A549 (cell line): ENCODE data around the gene LBH. TPM values are rescaled to one million over a fixed set of nuclear protein-coding genes. Genes with fewer than 3 reads are reported as not detected.

Experiments used
- ATAC-seq, 2 experiments: fragments of 200-7000 bp in 1 of 2; fragments of >200 bp in 1 of 2; cut with Nextera tagmentation in 1 of 2; cut with Tn5 transposase in 1 of 2; 3 replicates each; pipeline versions ENCODE4 v1.8.0 to v1.9.1; 2018 to 2020; ENCODE audit warnings: mild to moderate bottlenecking in 1 of 2, moderate library complexity in 1 of 2
- CTCF ChIA-PET: fragments of 300-600 bp; sonication (Branson Sonifier 250); formaldehyde crosslinking; extraction: SDS; loops from one replicate; lab custom pipeline; 2021; ENCODE audit warnings: antibody characterized with exemption, inconsistent platforms; lab: Yijun Ruan, JAX
- POLR2A ChIA-PET: fragments of 350-600 bp; formaldehyde crosslinking; extraction: SDS; loops from one replicate; lab custom pipeline; 2021; ENCODE audit warnings: antibody characterized with exemption, inconsistent platforms; lab: Yijun Ruan, JAX
- DNase-seq, 2 experiments: peaks; one replicate each; pipeline versions ENCODE4 v3.0.0 to v3.0.0-alpha.2; 2011 to 2016; ENCODE audit warnings: low read depth in 1 of 2, low spot score in 1 of 2
- FAIRE-seq: peaks from 2 replicates; lab custom pipeline; 2011; peaks lifted over from hg19 to GRCh38; lab: Jason Lieb, UNC
- H3K27ac ChIP-seq, 2 experiments: fragments of >200 bp; sonication (Bioruptor Twin); formaldehyde crosslinking; 3 replicates each; pipeline ENCODE4 v1.5.1; 2016 to 2017
- H3K4me1 ChIP-seq: fragments of >200 bp; sonication (Bioruptor Twin); formaldehyde crosslinking; 3 replicates; pipeline ENCODE4 v1.6.1; 2016
- H3K4me2 ChIP-seq: fragments of >200 bp; sonication (Bioruptor Twin); formaldehyde crosslinking; 3 replicates; pipeline ENCODE4 v1.6.1; 2016
- H3K4me3 ChIP-seq: fragments of >200 bp; sonication (Bioruptor Twin); formaldehyde crosslinking; 3 replicates; pipeline ENCODE4 v1.5.1; 2016
- H3K9me3 ChIP-seq: fragments of >200 bp; sonication (Bioruptor Twin); formaldehyde crosslinking; 3 replicates; pipeline ENCODE4 v1.6.1; 2016
- CBX8 ChIP-seq: fragments of 200-600 bp; sonication (generic); IDR thresholded peaks from 2 replicates; pipeline ENCODE4 v1.6.1; 2016
- CEBPB ChIP-seq, 2 experiments: fragments of >200 bp in 1 of 2; sonication (Bioruptor Twin) in 1 of 2; formaldehyde crosslinking in 1 of 2; IDR thresholded peaks; 2 replicates each; pipeline ENCODE4 v1.6.1; 2012 to 2016
- CTCF ChIP-seq: fragments of >200 bp; sonication (Bioruptor Twin); formaldehyde crosslinking; IDR thresholded peaks from 3 replicates; pipeline ENCODE4 v1.5.1; 2016
- ELK1 ChIP-seq: fragments of 150-350 bp; IDR thresholded peaks from 2 replicates; pipeline ENCODE4 v1.6.1; 2014; ENCODE audit warnings: low read depth, mild to moderate bottlenecking, low read length
- FOSL2 ChIP-seq, 2 experiments: fragments of 450-650 bp in 1 of 2; fragments of >200 bp in 1 of 2; sonication (Bioruptor Twin) in 1 of 2; formaldehyde crosslinking; IDR thresholded peaks; 2 replicates each; pipeline versions ENCODE4 v1.5.0 to v1.6.1; 2016 to 2020; ENCODE audit warnings: mild to moderate bottlenecking in 1 of 2, moderate library complexity in 1 of 2
- GATA3 ChIP-seq: IDR thresholded peaks from 2 replicates; pipeline ENCODE4 v1.6.1; 2012; ENCODE audit warnings: borderline replicate concordance
- HDAC2 ChIP-seq: fragments of 200-600 bp; sonication (generic); IDR thresholded peaks from 2 replicates; pipeline ENCODE4 v1.6.1; 2016
- HEYL ChIP-seq: fragments of 250-450 bp; sonication (Bioruptor Pico); IDR thresholded peaks from 2 replicates; pipeline ENCODE4 v1.8.0; 2021; ENCODE audit warnings: mild to moderate bottlenecking, moderate library complexity
- HMGXB4 ChIP-seq: fragments of 250-450 bp; sonication (Bioruptor Pico); IDR thresholded peaks from 2 replicates; pipeline ENCODE4 v1.5.0; 2021; ENCODE audit warnings: mild to moderate bottlenecking, moderate library complexity, borderline replicate concordance
- HOXB13 ChIP-seq: fragments of 250-450 bp; sonication (Bioruptor Pico); IDR thresholded peaks from 2 replicates; pipeline ENCODE4 v1.5.0; 2020; ENCODE audit warnings: low read depth, mild to moderate bottlenecking, moderate library complexity
- KDM5A ChIP-seq: fragments of 200-600 bp; sonication (generic); IDR thresholded peaks from 2 replicates; pipeline ENCODE4 v1.6.1; 2016; ENCODE audit warnings: antibody characterized with exemption, mild to moderate bottlenecking
- POLR2AphosphoS2 ChIP-seq: conservative IDR thresholded peaks from 2 replicates; pipeline ENCODE4 v1.6.1; 2012; ENCODE audit warnings: low read length, improper control_type of control experiment, inconsistent platforms
- RARB ChIP-seq: fragments of 250-450 bp; sonication (Bioruptor Pico); IDR thresholded peaks from 2 replicates; pipeline ENCODE4 v1.8.0; 2021; ENCODE audit warnings: mild to moderate bottlenecking, moderate library complexity
- RCOR1 ChIP-seq: fragments of 150-350 bp; IDR thresholded peaks from 2 replicates; pipeline ENCODE4 v1.6.1; 2014; ENCODE audit warnings: antibody characterized with exemption, low read length, low read depth
- RFX5 ChIP-seq: fragments of 450-650 bp; IDR thresholded peaks from 2 replicates; pipeline ENCODE4 v1.7.1; 2014; ENCODE audit warnings: antibody characterized with exemption, mild to moderate bottlenecking, moderate library complexity
- RNF2 ChIP-seq: fragments of 200-600 bp; sonication (generic); IDR thresholded peaks from 2 replicates; pipeline ENCODE4 v1.6.1; 2016; ENCODE audit warnings: low read depth, mild to moderate bottlenecking, antibody characterized with exemption, moderate library complexity, borderline replicate concordance
- SMC3 ChIP-seq: fragments of >200 bp; sonication (Bioruptor Twin); formaldehyde crosslinking; IDR thresholded peaks from 3 replicates; pipeline ENCODE4 v1.6.1; 2018; ENCODE audit warnings: inconsistent platforms
- ZFP36 ChIP-seq: fragments of 450-650 bp; IDR thresholded peaks from 2 replicates; pipeline ENCODE4 v1.6.1; 2014; ENCODE audit warnings: borderline replicate concordance; ENCODE audit not compliant: partially characterized antibody
- ZSCAN20 ChIP-seq: fragments of 250-450 bp; sonication (Bioruptor Pico); IDR thresholded peaks from 2 replicates; pipeline ENCODE4 v1.8.0; 2022; ENCODE audit warnings: mild to moderate bottlenecking, moderate library complexity
- WGBS: methylation state at CpG from one replicate; pipeline ENCODE4 v1.1.6; 2017; ENCODE audit errors: missing lambda C conversion rate; 5-methylcytosine and 5-hydroxymethylcytosine counted together
- polyA plus RNA-seq, 4 experiments: library from polyadenylated mRNA; depleted of rRNA in 3 of 4; stranded (reverse); fragments of >200 nt; fragmentation: RNase III in 1 of 4; extraction: RNeasy Plus Mini Kit Qiagen cat#74134 plus additional on column Dnase treatment in 1 of 4; gene quantifications; 2 replicates in 3 of 4; 3 replicates in 1 of 4; pipeline ENCODE4 v1.2.3, GENCODE V29; 2011 to 2017
- TF ChIP-seq, protein P1 (sequence below): IDR thresholded peaks from 2 replicates; pipeline ENCODE4 v1.6.1; 2012; ENCODE audit warnings: low read depth, borderline replicate concordance
- TF ChIP-seq, protein P2 (sequence below): IDR thresholded peaks from 2 replicates; pipeline ENCODE4 v1.6.1; 2012
- TF ChIP-seq, protein P3 (sequence below): fragments of >200 bp; sonication (Bioruptor Twin); formaldehyde crosslinking; IDR thresholded peaks from 3 replicates; pipeline ENCODE4 v1.6.1; 2016

LBH gene
- polyA plus RNA-seq, 2 of the 4 experiments (the other 2 are of a cell fraction): 163 to 216 TPM

DNA sequence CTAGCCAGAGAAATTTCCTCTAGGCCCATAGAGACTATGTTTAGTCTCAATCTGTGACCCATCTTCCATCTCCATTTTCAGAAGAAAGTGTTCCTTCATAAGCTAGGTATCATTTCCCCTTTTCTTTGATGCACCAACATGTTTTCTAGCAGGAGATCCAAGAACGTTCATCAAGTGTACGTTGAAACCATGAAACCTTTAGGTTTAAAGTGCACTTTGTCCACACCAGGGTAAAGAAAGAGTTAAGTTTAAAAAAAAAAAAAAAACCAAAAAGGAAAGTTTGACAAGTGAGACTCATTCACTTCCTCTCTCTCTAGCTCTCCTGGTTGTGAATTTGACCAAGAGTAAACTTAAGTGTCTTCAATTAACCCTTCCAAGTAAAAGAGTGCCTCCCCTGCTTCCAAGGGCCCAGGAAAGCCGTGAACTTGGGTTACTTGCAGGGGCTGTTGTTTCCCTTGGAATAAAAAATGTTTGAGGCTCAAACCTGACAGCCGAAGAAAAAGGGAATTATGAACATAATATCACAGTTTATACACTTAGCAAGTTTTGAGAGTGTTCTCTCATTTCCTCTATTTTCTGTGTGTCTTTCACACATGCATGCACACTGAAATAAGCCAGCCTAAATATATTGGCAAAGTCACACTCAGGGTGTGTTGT lies 56.7 kb downstream of the LBH start:
- TF ChIP-seq RNF2: no peak
- TF ChIP-seq CBX8: no peak
- TF ChIP-seq RCOR1: no peak
- no peak for TF ChIP-seq CTCF
- TF ChIP-seq HDAC2: no peak
- TF ChIP-seq ELK1: no peak
- TF ChIP-seq HMGXB4 (CRISPR knock-in tag): no peak
- no peak for TF ChIP-seq FOSL2 (IDR thresholded peaks at IDR 0.05)
- TF ChIP-seq FOSL2 (CRISPR knock-in tag; IDR thresholded peaks at IDR 0.05): no peak
- no peak for TF ChIP-seq POLR2AphosphoS2
- TF ChIP-seq HOXB13 (CRISPR knock-in tag): no peak
- DNase-seq: no peak
- ChIA-PET CTCF (interaction anchor here (0.6 to 2.3 kb wide), 9 partner anchors 12 to 1045 kb away, joined by 3 to 8 read pairs (median 4); no protein-coding TSS in a partner anchor), POLR2A (interaction anchor here (1.0 kb wide), 1 partner anchor 56 kb away, joined by 4 read pairs; no protein-coding TSS in a partner anchor)
- FAIRE-seq: no peak
- Histone ChIP-seq H3K4me1 (peaks cover 27% of the 10 kb centered on the region), H3K4me2 (0 out of 3 replicates have a peak overlapping the region, but pooled peaks have one; percentile 2), H3K27ac (peak overlapping the region; percentile 30 to 69; a peak in 4 of 6 replicates), H3K4me3 (no peak overlapping the region), H3K9me3 (no peaks in the 10 kb centered on the region)
- 74% methylated on average over 4 of the region's 4 CpGs for WGBS
- ATAC-seq: no peak

- no peaks in the 10 kb centered on the region for H3K9me3 ChIP-seq
- CTCF ChIA-PET: interaction anchor here (0.6 to 2.3 kb wide), 7 partner anchors 10 to 1045 kb away, joined by 3 to 8 read pairs (median 3); no protein-coding TSS in a partner anchor
- H3K27ac ChIP-seq: peak overlapping the region; percentile 30 to 69; a peak in 5 of 6 replicates
- peaks cover 33% of the 10 kb centered on the region for H3K4me1 ChIP-seq
- 50% methylated on average over 2 of the region's 2 CpGs for WGBS
- TF ChIP-seq POLR2AphosphoS2: no peak
- no peak for TF ChIP-seq KDM5A
- TF ChIP-seq, protein P1, sequence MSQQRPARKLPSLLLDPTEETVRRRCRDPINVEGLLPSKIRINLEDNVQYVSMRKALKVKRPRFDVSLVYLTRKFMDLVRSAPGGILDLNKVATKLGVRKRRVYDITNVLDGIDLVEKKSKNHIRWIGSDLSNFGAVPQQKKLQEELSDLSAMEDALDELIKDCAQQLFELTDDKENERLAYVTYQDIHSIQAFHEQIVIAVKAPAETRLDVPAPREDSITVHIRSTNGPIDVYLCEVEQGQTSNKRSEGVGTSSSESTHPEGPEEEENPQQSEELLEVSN: no peak
- TF ChIP-seq SMC3: no peak
- no peak for TF ChIP-seq CEBPB (IDR thresholded peaks at IDR 0.05)
- TF ChIP-seq GATA3: no peak
- TF ChIP-seq ZSCAN20: no peak
- no peak for TF ChIP-seq HEYL (CRISPR knock-in tag)
- TF ChIP-seq RARB (CRISPR knock-in tag): no peak
- TF ChIP-seq, protein P2, sequence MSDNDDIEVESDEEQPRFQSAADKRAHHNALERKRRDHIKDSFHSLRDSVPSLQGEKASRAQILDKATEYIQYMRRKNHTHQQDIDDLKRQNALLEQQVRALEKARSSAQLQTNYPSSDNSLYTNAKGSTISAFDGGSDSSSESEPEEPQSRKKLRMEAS: no peak
- no peak for TF ChIP-seq CTCF
- TF ChIP-seq, protein P3, sequence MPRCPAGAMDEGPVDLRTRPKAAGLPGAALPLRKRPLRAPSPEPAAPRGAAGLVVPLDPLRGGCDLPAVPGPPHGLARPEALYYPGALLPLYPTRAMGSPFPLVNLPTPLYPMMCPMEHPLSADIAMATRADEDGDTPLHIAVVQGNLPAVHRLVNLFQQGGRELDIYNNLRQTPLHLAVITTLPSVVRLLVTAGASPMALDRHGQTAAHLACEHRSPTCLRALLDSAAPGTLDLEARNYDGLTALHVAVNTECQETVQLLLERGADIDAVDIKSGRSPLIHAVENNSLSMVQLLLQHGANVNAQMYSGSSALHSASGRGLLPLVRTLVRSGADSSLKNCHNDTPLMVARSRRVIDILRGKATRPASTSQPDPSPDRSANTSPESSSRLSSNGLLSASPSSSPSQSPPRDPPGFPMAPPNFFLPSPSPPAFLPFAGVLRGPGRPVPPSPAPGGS: no peak
- TF ChIP-seq ZFP36: no peak
- TF ChIP-seq ELK1: no peak
- no peak for TF ChIP-seq RFX5
- TF ChIP-seq, all 56 proteins: peak for 0
- Histone ChIP-seq H3K4me2 (0 out of 3 replicates have a peak overlapping the region, but pooled peaks have one; percentile 2), H3K4me3 (no peak overlapping the region)
- POLR2A ChIA-PET: interaction anchor here (1.0 kb wide), 1 partner anchor 56 kb away, joined by 4 read pairs; no protein-coding TSS in a partner anchor
- FAIRE-seq (no peak), DNase-seq (no peak), ATAC-seq (no peak)
Measured at GRCh38 chr2:30288561-30288960, 57.2 kb downstream of the LBH start.
